Gastrocnemius medialis (tissue), 4 donors: Measurements from ENCODE around the gene CENPK.

Source experiments
- CTCF ChIP-seq, 5 experiments: fragments of 450-650 bp in 3 of 5; fragments of 200-600 bp in 2 of 5; sonication (generic) in 2 of 5; IDR thresholded peaks in 4 of 5; conservative IDR thresholded peaks in 1 of 5; 1 replicate in 4 of 5; 2 replicates in 1 of 5; pipeline ENCODE4 v1.5.1; 2016 to 2019; ENCODE audit warnings: antibody characterized with exemption in 5 of 5, mild to moderate bottlenecking in 3 of 5, moderate library complexity in 3 of 5
- POLR2A ChIP-seq, 2 donors: fragments of 450-650 bp; IDR thresholded peaks; one replicate each; pipeline ENCODE4 v1.6.1; 2017; ENCODE audit warnings: antibody characterized with exemption in 2 of 2, mild to moderate bottlenecking in 2 of 2, moderate library complexity in 2 of 2

- TF ChIP-seq POLR2A (IDR thresholded peaks at IDR 0.05), result no peak
- TF ChIP-seq CTCF (IDR thresholded peaks at IDR 0.05 in 4 of 5, conservative IDR thresholded peaks at IDR 0.05 in 1 of 5), result no peak
Measured at GRCh38 chr5:65508978-65509377, 54.0 kb downstream of the CENPK start.
